Right lobe of liver (tissue), 4 donors: ENCODE data around the gene FAAH.

ENCODE experiments used
- POLR2A ChIP-seq: fragments of 450-650 bp; IDR thresholded peaks from one replicate; pipeline ENCODE4 v1.6.1; 2017; ENCODE audit warnings: antibody characterized with exemption, mild to moderate bottlenecking
- TF ChIP-seq, protein P1 (sequence below), 4 donors: fragments of 200-600 bp in 3 of 4; fragments of 450-650 bp in 1 of 4; IDR thresholded peaks; one replicate each; pipeline versions ENCODE4 v1.5.1 to v1.8.0; 2016 to 2022; ENCODE audit warnings: antibody characterized with exemption in 4 of 4, mild to moderate bottlenecking in 2 of 4
- donor health status: DM: no; HTN: no; CAD: no.
- donor health status: DM: no; HTN: no; CAD: no.
- donor health status: DM: no; HTN: yes; CAD: no.

DNA sequence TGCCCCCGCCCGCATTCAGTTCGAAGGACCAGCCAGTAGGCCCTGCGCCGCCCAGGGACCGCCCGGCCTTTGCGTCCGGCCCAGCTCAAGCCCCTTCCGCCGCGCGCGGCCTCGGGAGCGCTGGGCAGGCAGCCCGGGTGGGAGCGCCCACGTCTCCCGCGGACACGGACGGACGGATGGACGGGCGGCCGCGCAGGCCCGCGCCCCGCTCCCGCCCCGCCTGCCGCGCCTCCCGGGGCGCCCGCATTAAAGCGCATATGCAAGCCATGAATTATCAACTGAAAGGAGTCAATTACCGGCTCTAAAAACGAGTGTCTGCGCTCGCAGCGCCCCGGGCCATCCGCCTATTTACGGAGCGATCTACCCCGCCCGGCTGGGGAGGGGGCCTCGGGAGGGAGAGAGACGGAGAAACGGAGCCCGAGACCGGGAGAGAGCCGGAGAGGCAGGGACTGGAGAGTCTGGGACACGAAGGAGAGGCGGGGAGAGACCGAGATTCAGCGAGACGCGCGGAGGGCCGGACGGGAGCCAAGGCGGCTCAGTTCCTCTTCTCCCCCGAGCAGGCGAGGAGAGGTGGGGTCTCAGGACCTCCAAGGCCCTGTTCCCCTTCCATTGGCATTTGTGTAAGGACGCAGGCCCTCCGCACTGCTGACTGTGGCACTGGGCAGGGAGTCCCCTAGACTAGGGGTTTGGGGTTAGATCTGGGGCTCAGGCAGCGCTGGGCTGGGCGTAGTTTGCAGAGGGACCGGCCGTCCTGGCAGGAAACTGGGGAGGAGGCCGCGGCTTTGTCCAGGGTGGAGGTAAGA, 54.2 kb downstream of the FAAH start:
- TF ChIP-seq, protein P1, sequence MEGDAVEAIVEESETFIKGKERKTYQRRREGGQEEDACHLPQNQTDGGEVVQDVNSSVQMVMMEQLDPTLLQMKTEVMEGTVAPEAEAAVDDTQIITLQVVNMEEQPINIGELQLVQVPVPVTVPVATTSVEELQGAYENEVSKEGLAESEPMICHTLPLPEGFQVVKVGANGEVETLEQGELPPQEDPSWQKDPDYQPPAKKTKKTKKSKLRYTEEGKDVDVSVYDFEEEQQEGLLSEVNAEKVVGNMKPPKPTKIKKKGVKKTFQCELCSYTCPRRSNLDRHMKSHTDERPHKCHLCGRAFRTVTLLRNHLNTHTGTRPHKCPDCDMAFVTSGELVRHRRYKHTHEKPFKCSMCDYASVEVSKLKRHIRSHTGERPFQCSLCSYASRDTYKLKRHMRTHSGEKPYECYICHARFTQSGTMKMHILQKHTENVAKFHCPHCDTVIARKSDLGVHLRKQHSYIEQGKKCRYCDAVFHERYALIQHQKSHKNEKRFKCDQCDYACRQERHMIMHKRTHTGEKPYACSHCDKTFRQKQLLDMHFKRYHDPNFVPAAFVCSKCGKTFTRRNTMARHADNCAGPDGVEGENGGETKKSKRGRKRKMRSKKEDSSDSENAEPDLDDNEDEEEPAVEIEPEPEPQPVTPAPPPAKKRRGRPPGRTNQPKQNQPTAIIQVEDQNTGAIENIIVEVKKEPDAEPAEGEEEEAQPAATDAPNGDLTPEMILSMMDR (IDR thresholded peaks at IDR 0.05), result no peak
- no peak for TF ChIP-seq POLR2A
